GM12878 (cell line): ENCODE measurements around the gene C19orf81. TPM values are rescaled to one million over a fixed set of nuclear protein-coding genes. Genes with fewer than 3 reads are reported as not detected.

ENCODE experiments used
- ATAC-seq: fragments of 200-7000 bp; cut with Tn5 transposase; 3 replicates; pipeline ENCODE4 v1.9.1; 2020; ENCODE audit warnings: mild to moderate bottlenecking, moderate library complexity
- BruUV-seq: library from RNA; stranded (reverse); fragments of 400-500 nt; replicated peaks from 2 replicates; lab custom pipeline; 2021; lab: Mats Ljungman, UMichigan
- CTCF ChIA-PET: fragments of 300-600 bp; sonication (Branson Sonifier 250); formaldehyde crosslinking; extraction: SDS; loops from one replicate; lab custom pipeline; 2021; ENCODE audit warnings: inconsistent platforms; lab: Yijun Ruan, JAX
- POLR2A ChIA-PET: fragments of 350-600 bp; formaldehyde crosslinking; extraction: SDS; loops from one replicate; lab custom pipeline; 2021; ENCODE audit warnings: inconsistent platforms; lab: Charles Lee
- RAD21 ChIA-PET: fragments of 300-600 bp; sonication (Branson Sonifier 250); formaldehyde crosslinking; loops from one replicate; lab custom pipeline; 2023; ENCODE audit warnings: antibody characterized with exemption; ENCODE audit not compliant: unreplicated experiment; lab: Charles Lee
- SMC1A ChIA-PET: fragments of 300-600 bp; sonication (Branson Sonifier 250); formaldehyde crosslinking; loops from one replicate; lab custom pipeline; 2023; ENCODE audit not compliant: unreplicated experiment, uncharacterized antibody; lab: Charles Lee
- DNase-seq: peaks from one replicate; pipeline ENCODE4 v3.0.0-alpha.2; 2011; ENCODE audit warnings: low read depth, low spot score
- FAIRE-seq: peaks from 3 replicates; lab custom pipeline; 2011; peaks lifted over from hg19 to GRCh38; lab: Jason Lieb, UNC
- H2AFZ ChIP-seq: 2 replicates; pipeline ENCODE4 v1.6.0; 2011; ENCODE audit warnings: low read depth, low read length, control low read depth; ENCODE audit not compliant: control insufficient read depth
- H3K27ac ChIP-seq: 2 replicates; pipeline ENCODE4 v1.5.1; 2011; ENCODE audit warnings: control low read depth; ENCODE audit not compliant: control insufficient read depth, insufficient read depth
- H3K27me3 ChIP-seq, 2 experiments: replicated peaks in 1 of 2; 2 replicates each; pipeline versions ENCODE4 v1.6.0 to v1.6.1; 2011; ENCODE audit warnings: low read length in 1 of 2; ENCODE audit not compliant: control insufficient read depth in 2 of 2, insufficient read depth in 2 of 2
- H3K36me3 ChIP-seq, 2 experiments: 2 replicates each; pipeline ENCODE4 v1.5.1; 2011; ENCODE audit warnings: low read length in 1 of 2; ENCODE audit not compliant: control insufficient read depth in 2 of 2, insufficient read depth in 2 of 2
- H3K4me1 ChIP-seq: 2 replicates; pipeline ENCODE4 v1.6.1; 2011; ENCODE audit warnings: mild to moderate bottlenecking, low read length, moderate library complexity, mixed read lengths; ENCODE audit not compliant: control insufficient read depth, insufficient read depth
- H3K4me2 ChIP-seq: 2 replicates; pipeline ENCODE4 v1.6.0; 2011; ENCODE audit warnings: control low read depth; ENCODE audit not compliant: control insufficient read depth, insufficient read depth
- H3K4me3 ChIP-seq: fragments of 200-600 bp; sonication (generic); 2 replicates; pipeline ENCODE4 v1.5.1; 2016
- H3K79me2 ChIP-seq: 2 replicates; pipeline ENCODE4 v1.6.0; 2011; ENCODE audit warnings: low read length; ENCODE audit not compliant: control insufficient read depth, insufficient read depth
- H3K9ac ChIP-seq: 2 replicates; pipeline ENCODE4 v1.8.0; 2011; ENCODE audit warnings: low read length, control low read depth, mixed read lengths; ENCODE audit not compliant: control insufficient read depth, insufficient read depth
- H3K9me3 ChIP-seq: replicated peaks from 3 replicates; pipeline ENCODE4 v1.5.1; 2011; ENCODE audit warnings: mild to moderate bottlenecking, low read length; ENCODE audit not compliant: control insufficient read depth, insufficient read depth
- H4K20me1 ChIP-seq: 2 replicates; pipeline ENCODE4 v1.6.0; 2011; ENCODE audit not compliant: control insufficient read depth, insufficient read depth
- ATF7 ChIP-seq: fragments of 450-650 bp; IDR thresholded peaks from 2 replicates; pipeline ENCODE4 v1.6.1; 2016; ENCODE audit warnings: low read depth, mild to moderate bottlenecking
- BRCA1 ChIP-seq: IDR thresholded peaks from 2 replicates; pipeline ENCODE4 v1.6.1; 2011; ENCODE audit warnings: low read depth, low read length, improper control_type of control experiment
- CHD2 ChIP-seq: IDR thresholded peaks from 2 replicates; pipeline ENCODE4 v1.6.1; 2011; ENCODE audit warnings: low read depth, low read length, improper control_type of control experiment, borderline replicate concordance
- CREB1 ChIP-seq: IDR thresholded peaks from 2 replicates; pipeline ENCODE4 v1.6.1; 2012; ENCODE audit warnings: low read depth, mild to moderate bottlenecking, inconsistent platforms
- CREM ChIP-seq: IDR thresholded peaks from 2 replicates; pipeline ENCODE4 v1.6.1; 2014; ENCODE audit warnings: antibody characterized with exemption, low read depth
- FOXM1 ChIP-seq: IDR thresholded peaks from 2 replicates; pipeline ENCODE4 v1.6.1; 2012; ENCODE audit warnings: low read depth, mild to moderate bottlenecking, inconsistent platforms, low read length, moderate library complexity
- NFYB ChIP-seq: IDR thresholded peaks from 2 replicates; pipeline ENCODE4 v1.6.1; 2011; ENCODE audit warnings: low read depth, mild to moderate bottlenecking, low read length, improper control_type of control experiment, moderate library complexity; ENCODE audit not compliant: insufficient read depth
- RAD21 ChIP-seq: IDR thresholded peaks from 2 replicates; pipeline ENCODE4 v1.6.1; 2011; ENCODE audit warnings: mild to moderate bottlenecking, low read depth, low read length, moderate library complexity; ENCODE audit not compliant: insufficient read depth
- RFX5 ChIP-seq: IDR thresholded peaks from 2 replicates; pipeline ENCODE4 v1.6.1; 2011; ENCODE audit warnings: low read depth, low read length, improper control_type of control experiment
- SMAD5 ChIP-seq: IDR thresholded peaks from 2 replicates; pipeline ENCODE4 v1.6.1; 2016; ENCODE audit warnings: antibody characterized with exemption, low read depth
- SMC3 ChIP-seq: IDR thresholded peaks from 2 replicates; pipeline ENCODE4 v1.6.1; 2011; ENCODE audit warnings: low read length, improper control_type of control experiment, borderline replicate concordance
- TCF7 ChIP-seq: IDR thresholded peaks from 2 replicates; pipeline ENCODE4 v1.6.1; 2014; ENCODE audit warnings: antibody characterized with exemption, borderline replicate concordance
- YBX1 ChIP-seq: fragments of 450-650 bp; IDR thresholded peaks from 2 replicates; pipeline ENCODE4 v1.6.1; 2016; ENCODE audit warnings: antibody characterized with exemption
- WGBS: methylation state at CpG from one replicate; pipeline ENCODE4 v1.1.6; 2016; ENCODE audit warnings: low lambda C conversion rate; ENCODE audit not compliant: insufficient replicate concordance, insufficient coverage; ENCODE audit errors: missing lambda C conversion rate; 5-methylcytosine and 5-hydroxymethylcytosine counted together
- in situ Hi-C: fragments of 300-500 bp; cut with MboI; formaldehyde crosslinking; loops from 9 replicates; pipeline ENCODE4 v1.14.3; 2018; ENCODE audit warnings: mixed read lengths
- intact Hi-C: fragments of 100-400 bp; cut with micrococcal nuclease; formaldehyde crosslinking; loops from one replicate; pipeline ENCODE4 v1.14.2; 2022; ENCODE audit not compliant: unreplicated experiment
- polyA plus RNA-seq, 11 experiments: library from polyadenylated mRNA; depleted of rRNA in 4 of 11; unstranded in 6 of 11; stranded (reverse) in 5 of 11; fragments of >200 nt; fragmentation: Nextera tagmentation in 4 of 11; fragmentation: Illumina TruSeq in 1 of 11; extraction: Ambion mirVana in 4 of 11; extraction: Trizol in 1 of 11; gene quantifications; 1 replicate in 1 of 11; 2 replicates in 10 of 11; pipeline versions ENCODE4 v1.2.1 to v1.2.3, GENCODE V29; 2011 to 2016; ENCODE audit warnings: inconsistent platforms in 2 of 11, missing spikeins in 2 of 11, low read depth in 1 of 11
- total RNA-seq, 4 experiments: library from RNA; depleted of rRNA in 3 of 4; stranded (reverse); fragments of >200 nt in 3 of 4; fragmentation: Illumina TruSeq in 1 of 4; extraction: Trizol in 1 of 4; gene quantifications; 2 replicates each; pipeline versions ENCODE4 v1.2.1 to v1.2.3, GENCODE V29; 2013 to 2021
- TF ChIP-seq, protein P1 (sequence below), 3 experiments: IDR thresholded peaks in 2 of 3; conservative IDR thresholded peaks in 1 of 3; 2 replicates each; pipeline ENCODE4 v1.5.1; 2011; ENCODE audit warnings: low read depth in 3 of 3, low read length in 3 of 3, mild to moderate bottlenecking in 3 of 3, control low read depth in 2 of 3, moderate library complexity in 2 of 3, inconsistent platforms in 1 of 3, mixed read lengths in 1 of 3; ENCODE audit not compliant: control insufficient read depth in 2 of 3, insufficient read depth in 1 of 3; ENCODE audit errors: extremely low read depth in 1 of 3

The C19orf81 gene
- total and polyA plus RNA-seq, 10 of the 15 experiments (the other 5 are each of a cell fraction or from before 2014, with no cell fraction given) = 0.69 TPM; not detected in 9

DNA sequence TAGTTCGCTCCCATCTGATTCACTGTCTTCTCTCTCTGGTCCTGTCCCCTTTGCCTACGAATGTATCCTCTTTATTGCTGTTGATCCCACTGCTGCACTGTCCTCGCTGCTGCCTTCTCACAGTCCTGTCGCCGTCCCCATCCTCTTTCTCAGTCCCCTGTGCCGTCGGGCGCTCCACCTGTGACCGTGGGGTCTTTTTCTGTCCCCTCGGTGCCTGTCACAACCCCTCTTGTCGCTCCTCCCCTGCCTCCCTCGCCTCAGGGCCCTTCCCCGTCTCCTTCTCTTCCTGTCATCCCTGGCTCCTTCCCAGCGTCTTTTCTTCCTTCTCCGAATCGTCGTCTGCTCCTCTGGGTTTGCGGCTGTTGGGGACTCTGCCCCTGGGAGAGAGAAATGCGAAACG, 41.9 kb upstream of the C19orf81 start:
- no peak overlapping the region for H2AFZ ChIP-seq
- H4K20me1 ChIP-seq = no peaks in the 10 kb centered on the region
- no peaks in the 10 kb centered on the region for H3K36me3 ChIP-seq
- RAD21 ChIA-PET = no interaction called here
- BruUV-seq = no TSS peak
- H3K27ac ChIP-seq = no peak overlapping the region
- no peak for TF ChIP-seq YBX1
- TF ChIP-seq, all 136 proteins: peak for 0
- Histone ChIP-seq H3K4me2 (no peak overlapping the region), H3K79me2 (no peaks in the 10 kb centered on the region), H3K9me3 (no peaks in the 10 kb centered on the region; the same call in 1 of the 3 replicates), H3K9ac (no peak overlapping the region), H3K4me1 (no peaks in the 10 kb centered on the region), H3K27me3 (no peaks in the 10 kb centered on the region), H3K4me3 (no peak overlapping the region)
- FAIRE-seq (no peak), ATAC-seq (no peak), DNase-seq (no peak)
- intact Hi-C loops (no loop called here), in situ Hi-C loops (no loop called here)
- WGBS = 70% methylated on average over 20 of the region's 20 CpGs
- ChIA-PET SMC1A (no interaction called here), CTCF (interaction anchor here (0.9 to 1.2 kb wide), 2 partner anchors 242 to 314 kb away, joined by 3 to 4 read pairs; no protein-coding TSS in a partner anchor), POLR2A (no interaction called here)

DNA sequence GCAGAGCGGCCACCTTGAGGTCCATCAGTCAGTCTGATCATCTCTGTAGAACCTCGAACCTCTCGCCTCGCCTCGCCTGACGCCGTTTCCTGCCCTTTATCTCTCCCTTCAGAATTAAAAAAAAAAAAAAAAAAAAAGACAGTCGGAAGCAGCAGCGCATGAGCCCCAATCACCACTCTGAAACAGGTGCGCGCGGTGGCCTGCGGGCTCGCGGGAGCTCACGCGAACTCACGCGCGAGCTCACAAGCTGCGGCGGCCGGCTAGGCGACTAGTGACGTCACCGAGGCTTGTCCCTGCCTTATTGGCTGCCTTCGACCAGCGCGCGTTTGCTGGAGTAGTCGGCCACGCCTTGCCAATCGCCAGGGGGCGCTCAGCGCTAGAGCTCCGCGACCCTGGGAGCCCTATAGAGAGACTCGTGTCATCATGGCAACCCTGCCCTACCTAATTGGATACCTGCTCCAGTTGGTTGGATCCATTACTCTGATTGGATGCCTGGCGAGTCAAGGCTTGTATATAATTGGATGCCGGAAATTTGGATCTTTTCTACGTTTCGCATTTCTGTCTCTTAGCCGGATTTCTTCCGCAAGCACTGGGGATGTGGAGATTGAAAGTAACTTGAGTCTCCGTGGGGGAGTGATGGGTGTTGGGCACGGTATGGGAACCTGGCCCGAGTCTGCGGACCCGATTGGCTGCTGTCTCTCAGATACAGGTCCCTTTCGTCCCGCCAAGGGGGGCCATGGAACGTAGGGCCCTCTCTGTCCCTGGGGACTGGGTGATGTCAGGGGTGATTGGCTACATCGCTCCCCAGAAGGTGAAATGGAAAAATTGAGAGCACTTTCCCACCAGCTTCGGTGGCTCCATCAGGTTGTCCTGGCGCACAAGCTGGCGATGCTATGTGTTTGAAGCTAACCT, 41.1 kb upstream of the C19orf81 start:
- H3K9ac ChIP-seq = no peak overlapping the region

More for the DNA sequence above, 41.1 kb upstream of the C19orf81 start:
- no TSS peak for BruUV-seq
- H3K36me3 ChIP-seq = no peaks in the 10 kb centered on the region
- POLR2A ChIA-PET = no interaction called here
- H3K79me2 ChIP-seq = no peaks in the 10 kb centered on the region
- no peak overlapping the region for H3K4me3 ChIP-seq
- H4K20me1 ChIP-seq = no peaks in the 10 kb centered on the region
- RAD21 ChIA-PET = no interaction called here
- no peaks in the 10 kb centered on the region; the same call in 1 of the 3 replicates for H3K9me3 ChIP-seq
- DNase-seq (peak; percentile 15), FAIRE-seq (no peak), ATAC-seq (peak; percentile 92)
- WGBS = 36% methylated on average over 48 of the region's 56 CpGs
- no peak overlapping the region for H2AFZ ChIP-seq
- no peaks in the 10 kb centered on the region for H3K27me3 ChIP-seq
- intact Hi-C loops = loop anchor here (1.0 kb wide), 1 partner anchor 175 kb away; no protein-coding TSS in a partner anchor
- SMC1A ChIA-PET = no interaction called here
- no peak overlapping the region for H3K27ac ChIP-seq
- no peaks in the 10 kb centered on the region for H3K4me1 ChIP-seq
- CTCF ChIA-PET = interaction anchor here (0.9 to 1.2 kb wide), 2 partner anchors 243 to 313 kb away, joined by 3 to 4 read pairs; no protein-coding TSS in a partner anchor
- no peak overlapping the region for H3K4me2 ChIP-seq
- in situ Hi-C loops = no loop called here
- TF ChIP-seq FOXM1 (no peak), CREB1 (peak; percentile 87), CHD2 (0 out of 2 replicates have a peak, but pooled peaks have one; percentile 26), BRCA1 (peak; percentile 36; the same call in 1 of the 2 replicates), SMC3 (peak; percentile 33; the same call in 1 of the 2 replicates), CREM (peak; percentile 84), RAD21 (0 out of 2 replicates have a peak, but pooled peaks have one; percentile 6), SMAD5 (no peak), NFYB (peak; percentile 72), ATF7 (0 out of 2 replicates have a peak, but pooled peaks have one; percentile 37), RFX5 (peak; percentile 96), TCF7 (no peak)
- TF ChIP-seq, protein P1, sequence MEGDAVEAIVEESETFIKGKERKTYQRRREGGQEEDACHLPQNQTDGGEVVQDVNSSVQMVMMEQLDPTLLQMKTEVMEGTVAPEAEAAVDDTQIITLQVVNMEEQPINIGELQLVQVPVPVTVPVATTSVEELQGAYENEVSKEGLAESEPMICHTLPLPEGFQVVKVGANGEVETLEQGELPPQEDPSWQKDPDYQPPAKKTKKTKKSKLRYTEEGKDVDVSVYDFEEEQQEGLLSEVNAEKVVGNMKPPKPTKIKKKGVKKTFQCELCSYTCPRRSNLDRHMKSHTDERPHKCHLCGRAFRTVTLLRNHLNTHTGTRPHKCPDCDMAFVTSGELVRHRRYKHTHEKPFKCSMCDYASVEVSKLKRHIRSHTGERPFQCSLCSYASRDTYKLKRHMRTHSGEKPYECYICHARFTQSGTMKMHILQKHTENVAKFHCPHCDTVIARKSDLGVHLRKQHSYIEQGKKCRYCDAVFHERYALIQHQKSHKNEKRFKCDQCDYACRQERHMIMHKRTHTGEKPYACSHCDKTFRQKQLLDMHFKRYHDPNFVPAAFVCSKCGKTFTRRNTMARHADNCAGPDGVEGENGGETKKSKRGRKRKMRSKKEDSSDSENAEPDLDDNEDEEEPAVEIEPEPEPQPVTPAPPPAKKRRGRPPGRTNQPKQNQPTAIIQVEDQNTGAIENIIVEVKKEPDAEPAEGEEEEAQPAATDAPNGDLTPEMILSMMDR (IDR thresholded peaks at IDR 0.05 in 2 of 3, conservative IDR thresholded peaks at IDR 0.05 in 1 of 3; ENCODE audit: control insufficient read depth in 2 of 3, extremely low read depth in 1 of 3, insufficient read depth in 1 of 3, low read depth in 3 of 3, low read length in 3 of 3) = peak; percentile 37 to 47 (median 44); a peak in 5 of 6 replicates
